Kidney tubule cell (primary cell): ENCODE data around the gene PALM3.
"Not testable (repeated sequence)": the region's sequence is repeated elsewhere in the genome, so short reads cannot be mapped to it uniquely, and the experiment has no call there.

Experiments
- DNase-seq: peaks from one replicate; pipeline ENCODE4 v3.0.0-alpha.2; 2018; ENCODE audit warnings: low spot score

Gene PALM3

GRCh38 chr19:14031719-14032480 is 30.0 kb downstream of the PALM3 start, which contains the start of gene IL27RA:
Gene IL27RA, plus strand, starts transcription at chr19:14031762. Its CDS starts 111 bp downstream, at chr19:14031873.
- peak; percentile 48 for DNase-seq

- DNase-seq = no peak
Observed at GRCh38 chr19:14030997-14031718, 30.7 kb downstream of the PALM3 start.

DNA sequence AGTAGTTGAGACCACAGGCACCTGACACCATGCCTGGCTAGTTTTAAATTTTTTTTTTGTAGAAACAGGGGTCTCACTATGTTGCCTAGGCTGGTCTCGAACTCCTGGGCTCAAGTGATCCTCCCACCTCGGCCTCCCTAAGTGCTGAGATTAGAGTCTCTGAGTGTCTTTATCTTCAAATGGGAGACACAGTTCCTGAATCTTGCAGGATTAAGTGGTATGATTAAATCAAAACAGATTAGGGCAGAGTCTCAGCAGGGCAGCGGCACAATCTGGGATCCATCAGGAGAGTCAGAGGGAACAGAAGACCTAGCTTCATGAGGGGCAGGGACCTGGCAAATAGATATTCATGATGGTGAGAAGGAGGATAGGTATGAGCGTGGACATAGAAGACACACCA is 33.0 kb downstream of the PALM3 start:
- DNase-seq = no peak

DNA sequence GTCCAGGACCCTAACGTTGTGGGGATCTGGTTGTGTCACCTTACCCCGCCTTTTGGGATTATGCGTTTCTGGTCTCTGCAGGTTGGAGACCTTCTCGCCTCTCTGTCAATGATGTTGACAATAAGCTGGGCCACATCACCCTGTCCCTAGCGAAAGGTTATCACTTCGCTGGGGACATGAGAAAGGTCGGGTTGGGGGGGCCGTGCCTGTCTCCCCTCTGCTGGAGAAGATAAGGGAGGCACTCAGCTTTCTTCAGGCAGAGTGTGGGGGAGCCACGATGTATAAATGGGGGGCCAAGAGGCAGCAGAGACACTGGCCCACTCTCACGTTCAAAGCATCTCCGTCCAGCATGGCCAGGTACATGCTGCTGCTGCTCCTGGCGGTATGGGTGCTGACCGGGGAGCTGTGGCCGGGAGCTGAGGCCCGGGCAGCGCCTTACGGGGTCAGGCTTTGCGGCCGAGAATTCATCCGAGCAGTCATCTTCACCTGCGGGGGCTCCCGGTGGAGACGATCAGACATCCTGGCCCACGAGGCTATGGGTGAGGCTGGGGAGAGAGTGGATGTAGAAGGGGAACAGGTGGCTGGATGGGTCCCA is 33.9 kb downstream of the PALM3 start, which contains the start of gene RLN3:
Gene RLN3 (plus strand): TSS at position 293 of the 595 bp plus-strand sequence. CDS start 57 bp downstream, at position 350.
- no peak for DNase-seq

DNA sequence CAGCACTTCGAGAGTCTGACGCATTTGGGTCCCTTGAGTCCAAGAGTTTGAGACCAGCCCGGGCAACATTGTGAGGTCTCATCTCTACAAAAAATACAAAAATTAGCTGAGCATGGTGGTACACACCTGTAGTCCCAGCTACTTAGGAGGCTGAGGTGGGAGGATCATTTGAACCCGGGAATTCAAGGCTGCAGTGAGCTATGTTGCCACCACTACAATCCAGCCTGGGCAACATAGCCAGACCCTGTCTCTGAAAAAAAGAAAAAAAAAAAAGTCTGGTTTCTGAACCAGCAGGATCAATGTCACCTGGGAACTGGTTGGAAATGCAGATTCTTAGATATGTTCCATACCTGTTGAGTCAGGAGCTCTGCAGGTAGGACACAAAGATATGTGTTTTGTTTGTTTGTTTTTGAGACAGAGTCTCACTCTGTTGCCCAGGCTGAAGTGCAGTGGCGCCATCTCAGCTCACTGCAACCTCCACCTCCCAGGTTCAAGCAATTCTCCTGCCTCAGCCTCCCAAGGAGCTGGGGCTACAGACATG is 35.2 kb downstream of the PALM3 start:
- DNase-seq = not testable (repeated sequence)

DNA sequence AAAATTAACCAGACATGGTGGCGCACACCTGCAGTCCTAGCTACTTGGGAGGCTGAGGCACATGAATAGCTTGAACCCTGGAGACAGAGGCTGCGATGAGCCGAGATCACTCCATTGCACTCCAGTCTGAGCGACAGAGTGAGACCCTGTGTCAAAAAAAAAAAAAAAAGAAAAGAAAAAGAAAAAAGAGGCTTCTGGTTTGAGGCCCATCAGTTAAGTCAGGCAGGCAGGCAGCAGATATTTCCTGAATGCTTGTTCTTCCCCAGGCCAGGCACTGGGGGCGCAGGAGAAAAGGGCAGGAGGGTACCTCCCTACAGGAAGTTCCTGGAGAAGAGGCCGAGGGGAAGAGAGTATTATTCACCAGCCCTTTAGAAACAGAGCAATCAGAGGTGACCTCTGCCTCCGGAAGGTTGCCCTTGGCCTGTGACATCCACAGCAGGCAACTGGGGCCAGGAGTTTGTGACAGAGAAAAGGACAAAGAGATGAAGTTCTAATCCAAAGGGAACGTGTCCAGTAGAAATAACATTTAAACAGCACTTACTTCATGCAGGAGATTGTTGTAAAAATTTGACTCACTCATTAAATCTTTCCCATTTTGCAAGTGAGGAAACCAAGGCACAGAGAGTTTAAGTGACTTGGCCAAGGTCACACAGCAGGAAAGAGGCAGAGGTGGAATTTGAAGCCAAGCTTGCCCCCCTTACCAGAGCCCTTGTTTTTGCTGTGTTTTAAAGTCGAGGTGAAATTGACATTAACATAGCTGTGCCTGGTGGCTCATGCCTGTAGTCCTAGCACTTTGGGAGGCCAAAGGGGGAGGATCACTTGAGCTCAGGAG is 38.3 kb downstream of the PALM3 start:
- DNase-seq = peak; percentile 75

DNA sequence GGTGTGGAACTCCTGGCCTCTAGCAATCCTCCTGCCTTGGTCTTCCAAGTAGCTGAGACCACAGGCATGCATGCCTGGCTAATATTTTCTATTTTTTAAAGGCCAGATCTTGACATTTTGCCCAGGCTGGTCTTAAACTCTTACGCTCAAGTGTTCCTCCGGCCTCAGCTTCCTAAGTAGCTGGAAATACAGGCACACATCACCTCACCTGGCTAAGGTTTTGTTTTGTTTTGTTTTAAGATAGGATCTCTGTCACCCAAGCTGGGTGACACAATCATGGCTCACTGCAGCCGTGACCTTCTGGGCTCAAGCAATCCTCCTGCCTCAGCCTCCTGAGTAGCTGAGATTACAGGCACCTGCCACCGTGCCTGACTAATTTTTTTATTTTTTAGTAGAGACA is 39.4 kb downstream of the PALM3 start:
- no peak for DNase-seq

- no peak for DNase-seq
Observed at GRCh38 chr19:14021474-14021873, 40.4 kb downstream of the PALM3 start.

DNA sequence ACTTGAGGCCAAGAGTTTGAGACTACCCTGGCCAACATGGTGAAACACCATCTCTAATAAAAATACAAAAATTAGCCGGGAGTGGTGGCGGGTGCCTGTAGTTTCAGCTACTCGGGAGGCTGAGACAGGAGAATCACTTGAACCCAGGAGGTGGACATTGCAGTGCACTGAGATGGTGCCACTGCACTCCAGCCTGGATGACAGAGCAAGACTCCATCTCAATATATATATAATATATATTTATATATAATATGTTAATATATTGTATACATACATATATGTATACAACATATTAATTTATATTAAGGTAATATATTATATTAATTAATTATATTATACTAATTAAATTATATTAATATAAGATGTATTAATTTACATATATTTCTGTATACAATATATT is 42.1 kb downstream of the PALM3 start:
- DNase-seq = not testable (repeated sequence)

GRCh38 chr19:14019100-14019499 is 42.8 kb downstream of the PALM3 start:
- no peak for DNase-seq

DNA sequence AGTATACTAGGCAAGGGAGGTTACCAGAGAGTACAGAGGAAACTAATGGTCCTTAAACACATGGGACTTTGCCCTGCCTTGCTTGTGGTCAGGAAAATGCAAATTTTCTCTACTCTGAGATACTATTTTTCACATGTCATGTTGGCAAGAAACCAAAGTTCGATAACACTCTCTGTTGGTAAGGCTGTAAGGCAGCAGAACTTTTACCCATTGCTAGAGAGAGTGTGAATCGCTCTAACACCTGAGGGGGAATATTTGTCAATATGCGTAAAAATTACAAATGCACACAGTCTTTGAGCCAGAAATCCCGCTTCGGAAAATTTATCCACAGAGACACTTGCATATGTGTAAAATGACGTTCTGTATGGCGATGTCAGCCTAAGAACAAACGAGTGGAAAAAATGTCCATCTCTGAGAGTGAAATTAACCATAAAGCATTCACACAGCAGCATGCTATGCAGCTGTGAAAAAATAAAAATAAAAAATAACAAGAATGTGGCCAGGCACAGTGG is 46.3 kb downstream of the PALM3 start:
- peak; percentile 10 for DNase-seq

GRCh38 chr19:14012378-14012915 is 49.4 kb downstream of the PALM3 start:
- DNase-seq = no peak

- no peak for DNase-seq
Observed at GRCh38 chr19:14006766-14007562, 54.9 kb downstream of the PALM3 start.

- DNase-seq = peak; percentile 100
Observed at GRCh38 chr19:14006085-14006765, 55.7 kb downstream of the PALM3 start, which contains the start of gene RFX1. Gene RFX1, minus strand, starts transcription at chr19:14006320. Its CDS starts 12,477 bp downstream, at chr19:13993843.

DNA sequence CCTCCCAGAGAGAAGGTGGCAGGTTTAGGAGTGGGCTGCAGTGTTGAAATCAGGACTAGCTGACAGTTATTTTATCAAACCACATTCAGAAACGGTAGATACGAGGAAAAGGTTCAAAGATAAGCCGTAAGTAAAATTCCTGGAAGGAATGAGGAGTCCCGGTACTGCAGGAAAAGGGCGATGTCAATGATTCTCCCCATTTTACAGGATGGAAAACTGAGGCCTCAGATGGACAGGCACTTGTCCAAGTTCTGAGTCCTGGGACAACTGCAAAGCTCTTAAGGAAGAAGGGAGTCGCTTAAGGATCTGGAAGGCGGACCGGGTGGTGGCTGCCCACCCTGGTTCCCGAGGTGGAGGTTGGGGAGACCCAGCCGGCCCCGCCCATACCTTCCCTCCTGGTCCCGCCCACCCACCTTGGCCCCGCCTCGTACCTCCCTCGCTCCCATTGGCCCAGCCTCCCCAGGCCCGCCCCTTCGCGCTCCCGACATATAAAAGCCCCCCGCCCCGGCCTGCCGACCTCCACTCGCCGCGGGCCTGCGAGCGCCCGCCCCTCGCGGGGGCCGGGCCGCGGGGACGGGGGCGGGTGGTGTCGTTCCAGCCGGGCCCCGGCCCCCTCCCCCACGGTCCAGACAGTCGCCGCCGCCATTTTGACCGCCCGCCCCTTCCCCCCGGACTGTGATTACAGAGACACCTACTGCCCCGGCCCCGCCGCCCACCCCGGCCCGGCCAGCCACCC is 56.4 kb downstream of the PALM3 start:
- DNase-seq = peak; percentile 83

DNA sequence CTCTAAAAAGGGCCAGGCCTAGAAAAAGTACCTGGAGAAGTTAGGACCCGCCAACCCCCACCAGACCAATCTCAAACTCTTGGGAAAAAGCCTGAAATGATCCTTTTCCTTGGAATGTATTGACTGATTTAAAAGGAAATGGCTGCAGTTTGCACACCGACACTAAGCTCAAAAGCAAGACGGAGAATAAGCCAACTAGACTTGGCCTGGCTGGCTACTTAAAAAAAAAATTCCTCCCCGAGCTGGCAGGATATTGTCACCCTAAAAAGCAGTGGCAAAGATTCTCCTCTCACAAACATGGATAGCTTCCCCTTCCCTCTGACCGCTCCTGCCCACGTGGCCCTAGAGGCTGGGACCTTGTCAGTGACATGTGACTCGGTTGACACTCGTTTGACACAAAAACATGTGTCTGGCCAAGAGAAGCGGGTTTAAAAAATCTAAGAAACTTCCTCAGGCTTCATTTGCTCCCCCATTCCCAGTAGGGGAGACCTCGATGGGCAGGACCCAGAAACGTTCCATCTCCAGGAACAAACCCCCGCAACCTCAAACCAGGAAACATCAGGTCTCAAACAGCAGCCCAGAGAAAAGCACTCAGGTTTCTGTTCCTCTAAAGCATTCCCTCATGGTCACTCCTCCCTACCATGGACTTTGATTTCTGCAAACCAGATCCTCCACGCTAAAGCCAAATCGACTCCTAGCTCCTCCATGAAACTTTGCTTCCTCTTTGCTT is 57.1 kb downstream of the PALM3 start:
- peak; percentile 35 for DNase-seq
